K562 (cell line): ENCODE data around the gene ZNF215. TPM values are rescaled to one million over a fixed set of nuclear protein-coding genes. Genes with fewer than 3 reads are reported as not detected.

ENCODE experiments used
- ATAC-seq: fragments of 200-7000 bp; cut with Tn5 transposase; 3 replicates; pipeline ENCODE4 v1.9.1; 2020; ENCODE audit warnings: moderate library complexity
- BruUV-seq: library from RNA; stranded (reverse); fragments of 400-500 nt; replicated peaks from 2 replicates; lab custom pipeline; 2021; lab: Mats Ljungman, UMichigan
- CTCF ChIA-PET: fragments of 300-600 bp; formaldehyde crosslinking; extraction: SDS; loops from one replicate; lab custom pipeline; 2021; ENCODE audit warnings: low intra/inter-chr PET ratio; lab: Yijun Ruan, JAX
- POLR2A ChIA-PET: fragments of 300-600, 350-650 bp; sonication (Branson Sonifier 250); formaldehyde crosslinking; extraction: SDS; loops from one replicate; lab custom pipeline; 2021; ENCODE audit warnings: antibody characterized with exemption, inconsistent platforms; lab: Yijun Ruan, JAX
- DNase-seq, 4 experiments: peaks; one replicate each; pipeline versions ENCODE4 v3.0.0 to v3.0.0-alpha.2; 2011 to 2018; ENCODE audit warnings: low spot score in 3 of 4, mixed read lengths in 3 of 4; ENCODE audit errors: extremely low read depth in 1 of 4
- FAIRE-seq: peaks from 2 replicates; lab custom pipeline; 2011; peaks lifted over from hg19 to GRCh38; lab: Jason Lieb, UNC
- H2AFZ ChIP-seq: 2 replicates; pipeline ENCODE4 v1.6.0; 2011; ENCODE audit warnings: low read depth, low read length, control low read depth, inconsistent platforms
- H3K27ac ChIP-seq: fragments of 200-600 bp; 3 replicates; pipeline ENCODE4 v1.8.0; 2011; ENCODE audit warnings: low read depth, mild to moderate bottlenecking, control low read depth, inconsistent platforms, low read length, moderate library complexity, mixed read lengths; ENCODE audit errors: extremely low read depth
- H3K27me3 ChIP-seq, 2 experiments: fragments of 300-600 bp in 1 of 2; 2 replicates in 1 of 2; 3 replicates in 1 of 2; pipeline versions ENCODE4 v1.6.0 to v1.8.0; 2011; ENCODE audit warnings: inconsistent platforms in 2 of 2, low read length in 2 of 2, mild to moderate bottlenecking in 1 of 2, mixed read lengths in 1 of 2, moderate library complexity in 1 of 2; ENCODE audit not compliant: control insufficient read depth in 2 of 2, insufficient read depth in 2 of 2
- H3K36me3 ChIP-seq: fragments of 300-600 bp; 3 replicates; pipeline ENCODE4 v1.8.0; 2011; ENCODE audit warnings: mild to moderate bottlenecking, low read length, inconsistent platforms; ENCODE audit not compliant: control insufficient read depth, insufficient read depth
- H3K4me1 ChIP-seq, 2 experiments: fragments of 200-600 bp in 1 of 2; replicated peaks in 1 of 2; 2 replicates in 1 of 2; 3 replicates in 1 of 2; pipeline versions ENCODE4 v1.5.1 to v1.8.0; 2011; ENCODE audit warnings: inconsistent platforms in 2 of 2, low read length in 2 of 2, mild to moderate bottlenecking in 1 of 2, mixed read lengths in 1 of 2, moderate library complexity in 1 of 2; ENCODE audit not compliant: control insufficient read depth in 2 of 2, insufficient read depth in 2 of 2
- H3K4me2 ChIP-seq: 2 replicates; pipeline ENCODE4 v1.6.1; 2011; ENCODE audit warnings: low read length, control low read depth, inconsistent platforms, mixed read lengths; ENCODE audit not compliant: insufficient read depth
- H3K4me3 ChIP-seq: fragments of 200-600 bp; sonication (generic), shearing (Covaris generic); 2 replicates; pipeline ENCODE4 v1.5.1; 2016; ENCODE audit warnings: control low read depth, inconsistent platforms
- H3K79me2 ChIP-seq: fragments of 200-600 bp; 3 replicates; pipeline ENCODE4 v1.8.0; 2011; ENCODE audit warnings: low read length, inconsistent platforms; ENCODE audit not compliant: control insufficient read depth, insufficient read depth
- H3K9ac ChIP-seq, 2 experiments: 2 replicates each; pipeline versions ENCODE4 v1.6.0 to v1.6.1; 2011; ENCODE audit warnings: low read depth in 2 of 2, low read length in 2 of 2, control low read depth in 1 of 2, inconsistent platforms in 1 of 2, mild to moderate bottlenecking in 1 of 2, mixed read lengths in 1 of 2; ENCODE audit not compliant: insufficient read depth in 1 of 2
- H3K9me1 ChIP-seq: one replicate; pipeline ENCODE4 v1.6.0; 2011; ENCODE audit warnings: inconsistent platforms, mild to moderate bottlenecking, low read length, moderate library complexity; ENCODE audit not compliant: control insufficient read depth, insufficient read depth
- H3K9me3 ChIP-seq: replicated peaks from 2 replicates; pipeline ENCODE4 v1.5.1; 2011; ENCODE audit warnings: low read depth, low read length, inconsistent platforms; ENCODE audit not compliant: control insufficient read depth, insufficient read depth
- H4K20me1 ChIP-seq: replicated peaks from 2 replicates; pipeline ENCODE4 v1.6.1; 2011; ENCODE audit warnings: low read length, inconsistent platforms, mixed read lengths; ENCODE audit not compliant: control insufficient read depth, insufficient read depth
- C11orf30 ChIP-seq: fragments of 450-650 bp; IDR thresholded peaks from 2 replicates; pipeline ENCODE4 v1.6.1; 2016; ENCODE audit warnings: low read depth, mild to moderate bottlenecking
- ETS2 ChIP-seq: IDR thresholded peaks from 2 replicates; pipeline ENCODE4 v1.6.1; 2016; ENCODE audit warnings: borderline replicate concordance, missing genetic modification characterization, mild to moderate bottlenecking, moderate library complexity, missing compliant biosample characterization; ENCODE audit not compliant: poor library complexity, severe bottlenecking
- GATA2 ChIP-seq: sonication (generic); formaldehyde crosslinking; IDR thresholded peaks from 2 replicates; pipeline ENCODE4 v1.4.0; 2020; ENCODE audit warnings: mild to moderate bottlenecking, missing genetic modification reagents
- ZNF12 ChIP-seq: sonication (generic); formaldehyde crosslinking; IDR thresholded peaks from 2 replicates; pipeline ENCODE4 v1.4.0; 2020; ENCODE audit warnings: mild to moderate bottlenecking, missing genetic modification reagents
- ZNF316 ChIP-seq: fragments of 450-650 bp; IDR thresholded peaks from 2 replicates; pipeline ENCODE4 v1.6.1; 2016
- ZNF609 ChIP-seq: sonication (generic); formaldehyde crosslinking; IDR thresholded peaks from 2 replicates; pipeline ENCODE4 v1.8.1; 2023; ENCODE audit warnings: missing genetic modification reagents, mild to moderate bottlenecking, borderline replicate concordance
- WGBS: fragments of 100-300 bp; shearing (Covaris generic); methylation state at CpG from one replicate; pipeline ENCODE4 v1.1.6; 2016; ENCODE audit warnings: low coverage, mixed read lengths; ENCODE audit not compliant: insufficient coverage; ENCODE audit errors: missing lambda C conversion rate; 5-methylcytosine and 5-hydroxymethylcytosine counted together
- in situ Hi-C: fragments of 300-500 bp; cut with MboI; formaldehyde crosslinking; loops from 4 replicates; pipeline ENCODE4 v1.15.0; 2018; ENCODE audit warnings: inconsistent platforms, mixed read lengths
- intact Hi-C: fragments of 100-400 bp; cut with micrococcal nuclease; formaldehyde crosslinking; loops from 2 replicates; pipeline ENCODE4 v1.14.2; 2022
- polyA plus RNA-seq, 8 experiments: library from polyadenylated mRNA; depleted of rRNA in 4 of 8; stranded (reverse) in 5 of 8; unstranded in 3 of 8; fragments of >200 nt; fragmentation: Nextera tagmentation in 2 of 8; fragmentation: Illumina TruSeq in 1 of 8; extraction: Ambion mirVana in 2 of 8; extraction: Trizol in 1 of 8; gene quantifications; 2 replicates each; pipeline versions ENCODE4 v1.2.1 to v1.2.3, GENCODE V29; 2011 to 2014; ENCODE audit warnings: inconsistent platforms in 1 of 8, missing spikeins in 1 of 8
- total RNA-seq, 7 experiments: library from RNA; depleted of rRNA in 6 of 7; stranded (reverse); fragments of >200 nt in 6 of 7; fragmentation: Illumina TruSeq in 2 of 7; extraction: Trizol in 2 of 7; gene quantifications; 2 replicates each; pipeline versions ENCODE4 v1.2.1 to v1.2.3, GENCODE V29; 2011 to 2021; ENCODE audit warnings: low replicate concordance in 1 of 7
- TF ChIP-seq, protein P1 (sequence below): fragments of 450-650 bp; IDR thresholded peaks from 2 replicates; pipeline ENCODE4 v1.7.0; 2016; ENCODE audit warnings: borderline replicate concordance

The ZNF215 gene
- total and polyA plus RNA-seq, 9 of the 15 experiments (the other 6 are each of a cell fraction or from before 2014, with no cell fraction given), result 11.2 to 19.1 (median 14.2) TPM

DNA sequence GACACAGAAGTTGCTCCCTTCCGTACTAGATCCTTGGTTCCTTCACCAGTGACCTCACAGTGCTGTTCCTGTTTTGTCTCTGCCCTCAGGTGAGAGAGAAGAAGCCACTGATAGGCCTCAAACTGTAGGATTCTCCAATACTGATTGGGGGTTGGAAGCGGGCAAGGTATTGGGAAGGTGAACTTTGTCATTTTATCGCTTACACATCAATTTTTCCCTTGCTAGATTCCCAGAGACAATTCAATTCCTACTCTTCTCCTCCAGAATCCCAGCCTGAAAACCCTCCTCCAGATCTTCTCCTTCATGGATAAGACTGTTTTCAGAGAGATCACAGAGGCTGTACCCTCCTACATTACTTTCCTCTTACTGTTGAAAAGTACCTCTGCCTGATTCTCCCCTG is 14.8 kb upstream of the ZNF215 start:
- intact Hi-C loops, result no loop called here
- H3K27me3 ChIP-seq, result no peaks in the 10 kb centered on the region
- H2AFZ ChIP-seq, result no peak overlapping the region
- TF ChIP-seq ETS2 (tag), result no peak
- peak; percentile 61 for TF ChIP-seq ZNF316
- TF ChIP-seq GATA2, result no peak
- peak; percentile 64; the same call in 1 of the 2 replicates for TF ChIP-seq C11orf30
- no peak for TF ChIP-seq ZNF12
- CTCF ChIA-PET, result no interaction called here
- no peaks in the 10 kb centered on the region for H3K79me2 ChIP-seq
- ATAC-seq (no peak; the same call in 2 of the 3 replicates), DNase-seq (no peak), FAIRE-seq (no peak)
- H4K20me1 ChIP-seq, result no peaks in the 10 kb centered on the region
- no peaks in the 10 kb centered on the region for H3K9me3 ChIP-seq
- POLR2A ChIA-PET, result interaction anchor here (1.0 kb wide), 1 partner anchor 15 kb away, joined by 3 read pairs; the partner anchor contains the start of gene ZNF215
- BruUV-seq, result no TSS peak
- no peaks in the 10 kb centered on the region for H3K4me1 ChIP-seq
- H3K27ac ChIP-seq, result no peak overlapping the region
- no peaks in the 10 kb centered on the region for H3K9me1 ChIP-seq
- WGBS, result 41% methylated on average over 3 of the region's 3 CpGs
- in situ Hi-C loops, result no loop called here
- no peaks in the 10 kb centered on the region for H3K36me3 ChIP-seq
- no peak overlapping the region for H3K4me3 ChIP-seq
- no peak overlapping the region for H3K9ac ChIP-seq
- H3K4me2 ChIP-seq, result no peak overlapping the region

- DNase-seq (no peak), FAIRE-seq (no peak), ATAC-seq (peak; percentile 39; the same call in 1 of the 3 replicates)
- H3K79me2 ChIP-seq, result no peaks in the 10 kb centered on the region
- no peaks in the 10 kb centered on the region for H3K9me1 ChIP-seq
- intact Hi-C loops, result no loop called here
- no peak overlapping the region for H3K4me3 ChIP-seq
- no peaks in the 10 kb centered on the region for H4K20me1 ChIP-seq
- H3K27ac ChIP-seq, result no peak overlapping the region
- H3K36me3 ChIP-seq, result no peaks in the 10 kb centered on the region
- H3K4me2 ChIP-seq, result no peak overlapping the region
- CTCF ChIA-PET, result no interaction called here
- in situ Hi-C loops, result no loop called here
- H3K9ac ChIP-seq, result no peak overlapping the region
- no peaks in the 10 kb centered on the region for H3K27me3 ChIP-seq
- no TSS peak for BruUV-seq
- H3K9me3 ChIP-seq, result no peaks in the 10 kb centered on the region
- H2AFZ ChIP-seq, result no peak overlapping the region
- POLR2A ChIA-PET, result interaction anchor here (1.0 kb wide), 1 partner anchor 14 kb away, joined by 3 read pairs; the partner anchor contains the start of gene ZNF215
- WGBS, result 49% methylated on average over 3 of the region's 3 CpGs
- H3K4me1 ChIP-seq, result no peaks in the 10 kb centered on the region
- TF ChIP-seq ZNF609, result no peak
- TF ChIP-seq, protein P1, sequence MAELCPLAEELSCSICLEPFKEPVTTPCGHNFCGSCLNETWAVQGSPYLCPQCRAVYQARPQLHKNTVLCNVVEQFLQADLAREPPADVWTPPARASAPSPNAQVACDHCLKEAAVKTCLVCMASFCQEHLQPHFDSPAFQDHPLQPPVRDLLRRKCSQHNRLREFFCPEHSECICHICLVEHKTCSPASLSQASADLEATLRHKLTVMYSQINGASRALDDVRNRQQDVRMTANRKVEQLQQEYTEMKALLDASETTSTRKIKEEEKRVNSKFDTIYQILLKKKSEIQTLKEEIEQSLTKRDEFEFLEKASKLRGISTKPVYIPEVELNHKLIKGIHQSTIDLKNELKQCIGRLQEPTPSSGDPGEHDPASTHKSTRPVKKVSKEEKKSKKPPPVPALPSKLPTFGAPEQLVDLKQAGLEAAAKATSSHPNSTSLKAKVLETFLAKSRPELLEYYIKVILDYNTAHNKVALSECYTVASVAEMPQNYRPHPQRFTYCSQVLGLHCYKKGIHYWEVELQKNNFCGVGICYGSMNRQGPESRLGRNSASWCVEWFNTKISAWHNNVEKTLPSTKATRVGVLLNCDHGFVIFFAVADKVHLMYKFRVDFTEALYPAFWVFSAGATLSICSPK, result no peak
Observed at GRCh38 chr11:6911948-6912347, 14.3 kb upstream of the ZNF215 start.
